Breast epithelium (tissue), 3 donors: ENCODE data around the gene UBE2G1.
"Not testable (repeated sequence)": the region's sequence is repeated elsewhere in the genome, so short reads cannot be mapped to it uniquely, and the experiment has no call there.

ENCODE experiments used
- POLR2AphosphoS5 ChIP-seq, 3 donors: sonication (generic); formaldehyde crosslinking; IDR thresholded peaks; one replicate each; pipeline ENCODE4 v1.6.1; 2017; ENCODE audit warnings: antibody characterized with exemption in 3 of 3
- TF ChIP-seq, protein P1 (sequence below), 3 donors: fragments of 450-650 bp; IDR thresholded peaks; one replicate each; pipeline ENCODE4 v1.5.1; 2016 to 2017; ENCODE audit warnings: antibody characterized with exemption in 3 of 3, mild to moderate bottlenecking in 3 of 3, moderate library complexity in 3 of 3

DNA sequence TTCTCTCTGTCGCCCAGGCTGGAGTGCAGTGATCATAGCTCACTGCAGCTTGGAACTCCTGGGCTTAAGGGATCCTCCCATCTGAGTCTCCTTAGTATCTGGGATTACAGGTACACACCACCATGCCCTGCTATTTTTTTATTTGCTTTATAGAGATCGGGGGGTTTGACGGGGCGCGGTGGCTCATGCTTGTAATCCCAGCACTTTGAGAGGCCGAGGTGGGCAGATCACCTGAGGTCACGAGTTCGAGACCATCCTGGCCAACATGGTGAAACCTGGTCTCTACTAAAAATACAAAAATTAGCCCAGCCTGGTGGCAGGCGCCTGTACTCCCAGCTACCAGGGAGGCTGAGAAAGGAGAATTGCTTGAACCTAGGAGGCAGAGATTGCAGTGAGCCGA lies 702 bp upstream of the UBE2G1 start:
- TF ChIP-seq POLR2AphosphoS5 (IDR thresholded peaks at IDR 0.05) = not testable (repeated sequence)
- TF ChIP-seq, protein P1, sequence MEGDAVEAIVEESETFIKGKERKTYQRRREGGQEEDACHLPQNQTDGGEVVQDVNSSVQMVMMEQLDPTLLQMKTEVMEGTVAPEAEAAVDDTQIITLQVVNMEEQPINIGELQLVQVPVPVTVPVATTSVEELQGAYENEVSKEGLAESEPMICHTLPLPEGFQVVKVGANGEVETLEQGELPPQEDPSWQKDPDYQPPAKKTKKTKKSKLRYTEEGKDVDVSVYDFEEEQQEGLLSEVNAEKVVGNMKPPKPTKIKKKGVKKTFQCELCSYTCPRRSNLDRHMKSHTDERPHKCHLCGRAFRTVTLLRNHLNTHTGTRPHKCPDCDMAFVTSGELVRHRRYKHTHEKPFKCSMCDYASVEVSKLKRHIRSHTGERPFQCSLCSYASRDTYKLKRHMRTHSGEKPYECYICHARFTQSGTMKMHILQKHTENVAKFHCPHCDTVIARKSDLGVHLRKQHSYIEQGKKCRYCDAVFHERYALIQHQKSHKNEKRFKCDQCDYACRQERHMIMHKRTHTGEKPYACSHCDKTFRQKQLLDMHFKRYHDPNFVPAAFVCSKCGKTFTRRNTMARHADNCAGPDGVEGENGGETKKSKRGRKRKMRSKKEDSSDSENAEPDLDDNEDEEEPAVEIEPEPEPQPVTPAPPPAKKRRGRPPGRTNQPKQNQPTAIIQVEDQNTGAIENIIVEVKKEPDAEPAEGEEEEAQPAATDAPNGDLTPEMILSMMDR (IDR thresholded peaks at IDR 0.05) = not testable (repeated sequence)
